OCI-LY3 (cell line): Measurements from ENCODE around the gene UPK2.

Experiments
- EZH2phosphoT487 ChIP-seq: fragments of 200-600 bp; shearing (Covaris generic); IDR thresholded peaks from 2 replicates; pipeline ENCODE4 v1.6.1; 2018; ENCODE audit warnings: antibody characterized with exemption, mixed run types, low read depth
- TF ChIP-seq, protein P1 (sequence below): fragments of 200-600, 300-600 bp; sonication (generic); IDR thresholded peaks from 2 replicates; pipeline ENCODE4 v1.5.1; 2014; ENCODE audit warnings: antibody characterized with exemption, low read length, low read depth

DNA sequence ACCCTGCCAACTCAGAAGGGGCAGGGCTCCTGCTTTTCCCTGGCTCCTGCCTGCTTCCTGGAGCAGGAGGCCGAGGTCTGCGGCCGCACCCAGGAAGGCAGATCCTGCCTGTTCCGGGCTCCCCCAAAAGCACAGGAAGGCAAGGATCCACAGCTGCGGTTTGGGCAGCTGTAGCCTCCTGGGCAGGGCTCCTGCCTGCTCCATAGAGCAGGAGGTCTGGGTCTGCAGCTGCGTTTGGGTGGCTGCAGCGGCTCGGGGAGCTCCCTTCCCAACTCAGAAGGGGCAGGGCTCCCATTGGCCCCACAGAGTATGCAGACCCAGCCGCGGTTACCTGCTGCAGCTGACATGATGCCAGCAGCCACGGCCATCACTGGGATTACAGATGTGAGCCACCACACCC lies 5.5 kb downstream of the UPK2 start:
- TF ChIP-seq, protein P1, sequence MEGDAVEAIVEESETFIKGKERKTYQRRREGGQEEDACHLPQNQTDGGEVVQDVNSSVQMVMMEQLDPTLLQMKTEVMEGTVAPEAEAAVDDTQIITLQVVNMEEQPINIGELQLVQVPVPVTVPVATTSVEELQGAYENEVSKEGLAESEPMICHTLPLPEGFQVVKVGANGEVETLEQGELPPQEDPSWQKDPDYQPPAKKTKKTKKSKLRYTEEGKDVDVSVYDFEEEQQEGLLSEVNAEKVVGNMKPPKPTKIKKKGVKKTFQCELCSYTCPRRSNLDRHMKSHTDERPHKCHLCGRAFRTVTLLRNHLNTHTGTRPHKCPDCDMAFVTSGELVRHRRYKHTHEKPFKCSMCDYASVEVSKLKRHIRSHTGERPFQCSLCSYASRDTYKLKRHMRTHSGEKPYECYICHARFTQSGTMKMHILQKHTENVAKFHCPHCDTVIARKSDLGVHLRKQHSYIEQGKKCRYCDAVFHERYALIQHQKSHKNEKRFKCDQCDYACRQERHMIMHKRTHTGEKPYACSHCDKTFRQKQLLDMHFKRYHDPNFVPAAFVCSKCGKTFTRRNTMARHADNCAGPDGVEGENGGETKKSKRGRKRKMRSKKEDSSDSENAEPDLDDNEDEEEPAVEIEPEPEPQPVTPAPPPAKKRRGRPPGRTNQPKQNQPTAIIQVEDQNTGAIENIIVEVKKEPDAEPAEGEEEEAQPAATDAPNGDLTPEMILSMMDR = no peak
- TF ChIP-seq EZH2phosphoT487 = no peak
